HTR-8/SVneo (cell line): Measurements from ENCODE around the gene ASPG.
A peak's percentile ranks its signal among the peaks of the same experiment; 100 is the strongest.

ENCODE experiments used
- DNase-seq: peaks from one replicate; pipeline ENCODE4 v3.0.0; 2011; ENCODE audit warnings: low spot score, mixed read lengths; ENCODE audit not compliant: insufficient read length
- FAIRE-seq: peaks from 2 replicates; lab custom pipeline; 2011; peaks lifted over from hg19 to GRCh38; lab: Jason Lieb, UNC

Gene ASPG

GRCh38 chr14:104085032-104085888 is at the start of gene ASPG:
Gene ASPG, plus strand, starts transcription at chr14:104085700. Its CDS starts 71 bp downstream, at chr14:104085771.
- FAIRE-seq (no peak), DNase-seq (no peak)

GRCh38 chr14:104036212-104036611 is 49.3 kb upstream of the ASPG start:
- FAIRE-seq (no peak), DNase-seq (no peak)

- no peak for FAIRE-seq
- no peak for DNase-seq
Observed at GRCh38 chr14:104037074-104037473, 48.4 kb upstream of the ASPG start.

- FAIRE-seq (no peak), DNase-seq (no peak)
Observed at GRCh38 chr14:104037903-104038302, 47.6 kb upstream of the ASPG start.

- no peak for FAIRE-seq
- no peak for DNase-seq
Observed at GRCh38 chr14:104039214-104039613, 46.3 kb upstream of the ASPG start.

- FAIRE-seq, result no peak
- DNase-seq, result no peak
Observed at GRCh38 chr14:104040539-104040938, 45.0 kb upstream of the ASPG start.

GRCh38 chr14:104041430-104042104 is 43.9 kb upstream of the ASPG start:
- DNase-seq (no peak), FAIRE-seq (no peak)

- FAIRE-seq, result no peak
- no peak for DNase-seq
Observed at GRCh38 chr14:104044016-104044415, 41.5 kb upstream of the ASPG start.

GRCh38 chr14:104047761-104048160 is 37.7 kb upstream of the ASPG start:
- FAIRE-seq, result no peak
- no peak for DNase-seq

- no peak for DNase-seq
- FAIRE-seq, result peak; percentile 4
Observed at GRCh38 chr14:104048758-104049507, 36.6 kb upstream of the ASPG start.

GRCh38 chr14:104049576-104050240 is 35.8 kb upstream of the ASPG start:
- no peak for DNase-seq
- no peak for FAIRE-seq

- DNase-seq (no peak), FAIRE-seq (no peak)
Observed at GRCh38 chr14:104051092-104051813, 34.2 kb upstream of the ASPG start.

GRCh38 chr14:104054222-104054905 is 31.1 kb upstream of the ASPG start:
- FAIRE-seq (no peak), DNase-seq (no peak)

GRCh38 chr14:104062281-104062680 is 23.2 kb upstream of the ASPG start:
- DNase-seq (no peak), FAIRE-seq (no peak)

- FAIRE-seq (no peak), DNase-seq (no peak)
Observed at GRCh38 chr14:104064003-104064402, 21.5 kb upstream of the ASPG start.

- FAIRE-seq (no peak), DNase-seq (no peak)
Observed at GRCh38 chr14:104066279-104066678, 19.2 kb upstream of the ASPG start.

GRCh38 chr14:104066719-104067295 is 18.7 kb upstream of the ASPG start:
- no peak for FAIRE-seq
- no peak for DNase-seq

GRCh38 chr14:104069541-104069940 is 16.0 kb upstream of the ASPG start:
- DNase-seq, result no peak
- no peak for FAIRE-seq

GRCh38 chr14:104072586-104072985 is 12.9 kb upstream of the ASPG start:
- FAIRE-seq, result no peak
- DNase-seq, result peak; percentile 46
